ENCODE measurements around the gene C22orf23.

Gene C22orf23

DNA sequence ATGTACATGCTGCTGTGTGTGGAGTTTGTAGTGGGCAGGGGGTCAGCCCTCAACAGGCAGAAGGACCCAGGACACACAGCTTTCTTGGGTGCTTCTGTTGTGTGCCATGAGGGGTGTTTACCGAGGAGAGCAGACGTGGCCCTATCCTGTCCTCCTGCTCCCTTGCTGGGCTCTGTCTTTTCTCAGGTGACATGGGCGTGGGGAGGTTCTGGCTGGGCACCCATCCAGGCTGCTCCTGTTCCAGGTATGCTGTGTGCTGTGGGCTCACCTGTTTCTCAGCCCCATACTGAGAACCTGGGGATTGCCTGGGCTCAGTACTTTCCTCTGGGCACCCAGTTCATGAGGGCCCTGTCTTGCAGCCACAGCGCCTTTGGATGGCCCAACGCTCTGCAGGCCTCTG lies 24.0 kb downstream of the C22orf23 start:
- no peak overlapping the region for H3K4me3 ChIP-seq (ENCODE audit: low read length)
- TF ChIP-seq ZNF274 (IDR thresholded peaks at IDR 0.05; ENCODE audit: low read depth, low read length): no peak

DNA sequence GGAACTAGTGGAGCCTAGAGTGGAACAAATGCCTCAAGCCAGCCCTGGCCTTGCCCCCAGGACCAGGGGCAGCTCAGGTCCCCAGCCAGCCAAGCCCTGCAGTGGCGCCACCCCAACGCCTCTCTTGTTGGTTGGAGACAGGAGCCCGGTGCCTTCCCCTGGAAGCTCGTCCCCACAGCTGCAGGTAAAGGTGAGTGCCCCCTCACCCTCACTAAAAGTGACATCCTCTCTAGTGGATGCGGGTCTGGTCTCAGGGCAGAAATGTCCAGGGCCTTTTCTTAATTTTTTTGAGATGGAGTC lies 25.8 kb downstream of the C22orf23 start:
- no peak overlapping the region for H3K4me3 ChIP-seq (ENCODE audit: low read length)
- TF ChIP-seq ZNF274 (IDR thresholded peaks at IDR 0.05; ENCODE audit: low read depth, low read length): no peak

DNA sequence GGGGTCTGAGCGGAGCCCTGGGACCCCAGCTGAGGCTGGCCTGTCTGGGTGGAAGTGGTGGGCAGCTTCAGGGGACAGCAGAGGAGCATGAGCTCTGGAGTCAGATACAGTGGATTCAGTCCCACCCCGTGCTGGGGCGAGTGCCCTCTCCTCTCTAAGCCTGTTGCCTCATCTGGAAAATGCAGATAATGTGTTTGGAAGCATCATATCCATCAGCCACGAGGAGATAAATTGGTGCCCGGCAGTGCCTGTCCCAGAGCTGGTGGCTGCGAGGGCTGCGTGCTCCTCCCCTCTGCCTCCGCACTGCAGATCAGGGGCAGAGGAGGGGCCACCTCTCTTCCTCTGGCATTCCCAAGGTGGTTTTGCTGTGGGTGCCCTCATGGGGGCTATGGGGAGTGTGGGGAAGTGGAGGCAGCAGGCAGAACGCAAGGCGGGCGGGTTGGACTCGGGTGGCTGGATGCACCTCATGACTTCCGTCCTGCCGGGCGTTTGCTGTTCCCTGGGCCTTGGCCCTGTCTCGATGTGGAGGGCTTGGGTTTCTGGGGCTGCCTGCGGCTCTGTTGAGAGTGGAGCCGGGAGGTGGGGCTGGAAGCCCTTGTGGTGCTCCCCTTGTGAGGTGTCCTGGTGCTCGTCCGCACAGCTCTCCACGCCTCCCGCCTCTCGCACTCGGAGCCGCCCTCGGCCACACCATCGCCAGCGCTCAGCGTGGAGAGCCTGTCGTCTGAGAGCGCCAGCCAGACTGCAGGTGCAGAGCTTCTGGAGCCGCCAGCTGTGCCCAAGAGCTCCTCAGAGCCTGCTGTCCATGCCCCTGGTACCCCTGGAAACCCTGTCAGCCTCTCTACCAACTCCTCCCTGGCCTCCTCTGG lies 26.4 kb downstream of the C22orf23 start:
- no peak for TF ChIP-seq ZNF274 (IDR thresholded peaks at IDR 0.05; ENCODE audit: low read depth, low read length)

DNA sequence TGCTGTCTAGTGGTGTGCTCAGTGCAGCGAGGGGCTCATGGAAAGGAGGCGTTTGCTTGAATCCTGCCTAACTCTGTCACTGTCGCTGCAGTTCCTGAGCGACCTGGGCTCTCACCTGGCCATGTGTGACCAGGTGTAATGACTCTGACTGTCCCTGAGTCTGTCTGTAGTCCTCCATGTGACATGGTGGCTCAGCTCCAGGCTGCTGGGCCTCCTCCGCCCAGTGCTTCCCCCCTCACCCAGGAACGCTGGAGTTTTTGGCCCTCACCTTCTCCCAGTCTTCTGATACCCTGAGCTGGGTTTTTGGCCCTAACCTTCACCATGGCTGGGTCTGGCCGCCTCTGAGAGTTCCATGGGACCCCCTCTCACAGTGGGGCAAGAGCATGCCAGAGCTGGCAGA lies 27.0 kb downstream of the C22orf23 start:
- no peak overlapping the region for H3K4me3 ChIP-seq (ENCODE audit: low read length)
- no peak for TF ChIP-seq ZNF274 (IDR thresholded peaks at IDR 0.05; ENCODE audit: low read depth, low read length)

More for the DNA sequence above, 26.4 kb downstream of the C22orf23 start:
- no peak overlapping the region for H3K4me3 ChIP-seq (ENCODE audit: low read length)

DNA sequence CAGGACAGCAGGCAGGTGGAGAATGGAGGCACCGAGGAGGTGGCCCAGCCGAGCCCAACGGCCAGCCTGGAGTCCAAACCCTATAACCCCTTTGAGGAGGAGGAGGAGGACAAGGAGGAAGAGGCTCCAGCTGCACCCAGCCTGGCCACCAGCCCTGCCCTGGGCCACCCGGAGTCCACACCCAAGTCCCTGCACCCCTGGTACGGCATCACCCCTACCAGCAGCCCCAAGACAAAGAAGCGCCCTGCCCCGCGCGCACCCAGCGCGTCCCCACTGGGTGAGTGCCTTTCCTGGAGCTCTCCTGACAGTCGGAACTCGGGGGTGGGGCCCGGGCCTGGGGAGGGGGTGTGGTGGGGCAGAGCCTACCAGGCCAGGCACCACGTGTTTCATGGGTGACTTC lies 27.6 kb downstream of the C22orf23 start:
- TF ChIP-seq ZNF274 (IDR thresholded peaks at IDR 0.05; ENCODE audit: low read depth, low read length): no peak
- H3K4me3 ChIP-seq (ENCODE audit: low read length): no peak overlapping the region

DNA sequence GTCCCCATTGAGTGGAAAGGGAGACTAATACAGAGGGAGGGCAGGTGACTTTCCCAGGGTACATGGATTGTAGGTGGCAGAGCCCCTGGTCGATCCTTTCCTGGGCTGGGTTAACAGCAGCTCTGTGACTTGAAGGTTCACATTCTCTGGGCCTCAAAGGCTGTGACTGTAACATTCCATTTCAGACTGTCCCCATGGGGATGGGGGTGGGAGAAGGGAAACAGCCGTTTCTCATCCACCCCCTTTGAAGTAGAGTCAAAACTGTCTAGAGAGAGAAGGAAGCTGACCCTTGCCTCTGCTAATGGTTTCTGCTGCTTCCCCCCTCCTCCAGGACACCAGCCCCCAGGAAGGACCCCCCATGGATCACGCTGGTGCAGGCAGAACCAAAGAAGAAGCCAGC lies 28.1 kb downstream of the C22orf23 start:
- no peak overlapping the region for H3K4me3 ChIP-seq (ENCODE audit: low read length)
- no peak for TF ChIP-seq ZNF274 (IDR thresholded peaks at IDR 0.05; ENCODE audit: low read depth, low read length)

DNA sequence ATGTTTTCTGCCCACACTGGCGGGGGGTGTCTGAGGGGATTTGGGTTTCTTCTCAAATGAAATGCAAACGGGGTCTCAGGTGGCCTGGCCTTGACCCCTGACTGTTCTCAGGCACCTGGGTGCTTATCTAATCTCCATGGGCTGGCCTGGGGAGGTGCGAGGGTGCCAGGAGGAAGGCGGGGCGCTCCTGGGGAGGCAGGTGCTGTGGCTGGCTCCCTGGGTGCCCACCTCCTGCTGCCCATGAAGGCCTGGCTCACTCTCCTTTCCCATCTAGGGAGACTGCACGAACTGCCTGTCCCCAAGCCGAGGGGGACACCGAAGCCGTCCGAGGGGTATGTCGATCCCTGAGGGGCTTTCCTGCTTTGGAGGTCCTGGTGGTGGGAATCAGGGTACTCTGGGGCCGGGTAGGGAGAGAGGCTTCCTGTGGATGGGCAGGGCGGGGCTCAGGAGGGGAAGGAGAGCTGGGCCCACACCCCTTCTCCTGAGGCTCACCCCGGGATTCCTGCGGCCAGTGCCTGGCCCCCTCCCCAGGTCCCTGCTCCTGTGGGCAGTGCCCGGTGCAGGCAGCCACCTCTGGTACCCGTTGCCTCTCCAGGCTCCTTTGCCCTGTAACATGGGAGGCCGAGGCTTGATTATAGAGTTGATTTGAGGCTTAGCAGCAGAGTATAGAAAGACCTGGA lies 28.9 kb downstream of the C22orf23 start:
- no peak overlapping the region for H3K4me3 ChIP-seq (ENCODE audit: low read length)
- TF ChIP-seq ZNF274 (IDR thresholded peaks at IDR 0.05; ENCODE audit: low read depth, low read length): no peak

DNA sequence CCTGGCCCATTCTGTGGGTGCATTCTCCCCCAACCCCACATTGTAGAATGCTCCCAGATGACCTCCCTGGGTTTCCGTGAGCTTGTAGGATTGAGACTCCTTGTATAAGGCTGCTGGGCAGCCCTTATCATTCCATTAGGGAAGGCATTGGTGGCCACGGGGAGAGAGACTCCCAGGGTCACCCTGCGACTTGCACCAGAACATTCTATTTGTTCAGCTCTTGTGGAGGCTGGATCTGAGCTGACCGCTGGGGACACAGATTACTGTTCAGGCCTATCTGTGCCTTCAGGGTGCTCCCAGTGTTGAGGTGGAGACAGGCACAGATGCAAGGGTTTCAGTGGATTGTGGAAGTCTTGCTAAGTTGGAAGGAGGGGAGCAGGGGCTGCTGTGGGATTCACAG lies 29.5 kb downstream of the C22orf23 start:
- H3K4me3 ChIP-seq (ENCODE audit: low read length): no peak overlapping the region
- TF ChIP-seq ZNF274 (IDR thresholded peaks at IDR 0.05; ENCODE audit: low read depth, low read length): no peak

DNA sequence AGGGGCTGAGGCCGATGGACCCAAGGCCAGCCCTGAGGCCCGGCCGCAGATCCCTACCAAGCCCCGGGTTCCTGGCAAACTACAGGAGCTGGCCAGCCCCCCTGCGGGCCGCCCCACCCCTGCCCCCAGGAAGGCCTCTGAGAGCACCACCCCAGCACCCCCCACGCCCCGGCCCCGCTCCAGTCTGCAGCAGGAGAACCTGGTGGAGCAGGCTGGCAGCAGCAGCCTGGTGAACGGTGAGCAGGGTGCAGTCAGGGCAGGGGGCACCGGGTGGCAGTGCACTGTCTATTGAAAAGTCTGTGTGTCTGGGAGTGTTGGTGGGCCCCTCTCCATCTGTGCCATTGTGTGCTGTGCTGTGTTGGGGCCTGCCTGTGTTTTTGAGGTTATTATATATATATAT lies 31.2 kb downstream of the C22orf23 start:
- no peak overlapping the region for H3K4me3 ChIP-seq (ENCODE audit: low read length)
- TF ChIP-seq ZNF274 (IDR thresholded peaks at IDR 0.05; ENCODE audit: low read depth, low read length): no peak

DNA sequence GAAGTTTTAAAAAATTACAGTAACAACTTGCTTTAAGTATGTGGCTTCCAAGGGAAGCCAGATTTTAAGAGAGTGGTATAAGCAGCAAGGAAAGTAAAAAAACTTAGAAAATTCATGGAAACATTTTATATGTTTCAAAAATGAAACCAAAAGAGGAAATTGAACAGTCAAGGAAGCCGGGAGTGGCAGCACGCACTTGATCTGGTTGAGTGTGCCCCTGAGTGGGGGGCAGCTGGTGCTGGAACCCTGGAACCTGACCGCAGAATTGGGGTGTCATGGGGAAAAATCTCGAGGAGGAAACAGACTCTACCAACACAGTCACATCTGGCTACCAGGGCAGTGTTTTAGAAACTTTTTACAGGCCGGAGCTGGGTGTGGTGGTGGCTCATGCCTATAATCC lies 33.3 kb downstream of the C22orf23 start:
- no peak for TF ChIP-seq ZNF274 (IDR thresholded peaks at IDR 0.05; ENCODE audit: low read depth, low read length)
- H3K4me3 ChIP-seq (ENCODE audit: low read length): no peak overlapping the region

DNA sequence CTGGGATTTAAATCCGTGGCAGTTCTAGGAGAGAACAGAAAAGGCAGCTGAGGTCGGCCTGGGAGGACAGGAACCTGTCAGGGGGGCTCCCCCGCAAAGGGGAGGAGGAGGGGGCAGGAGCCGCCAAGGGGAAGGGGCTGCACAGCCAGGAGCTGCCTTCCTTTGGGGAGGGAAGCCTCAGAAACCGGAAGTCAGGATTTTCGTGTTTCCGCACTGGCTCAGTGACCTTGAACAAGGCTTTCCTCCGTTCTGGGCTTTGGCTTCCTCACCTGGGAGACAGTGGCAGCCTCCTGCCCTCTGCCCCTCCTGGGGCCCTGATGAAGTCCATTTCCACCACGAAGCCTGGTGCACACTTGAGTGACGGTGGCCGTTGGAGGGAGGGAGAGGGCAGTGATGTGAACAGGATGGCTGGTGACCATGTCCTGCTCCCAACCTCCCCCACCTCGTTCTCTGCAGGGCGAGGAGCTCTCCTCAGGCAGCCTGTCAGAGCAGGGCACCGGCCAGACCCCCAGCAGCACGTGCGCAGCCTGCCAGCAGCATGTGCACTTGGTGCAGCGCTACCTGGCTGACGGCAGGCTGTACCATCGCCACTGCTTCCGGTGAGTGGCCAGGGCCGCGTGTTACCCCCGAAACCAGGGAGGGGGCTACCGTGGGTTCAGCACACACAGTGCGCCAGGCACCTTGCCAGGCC lies 34.7 kb downstream of the C22orf23 start:
- TF ChIP-seq ZNF274 (IDR thresholded peaks at IDR 0.05; ENCODE audit: low read depth, low read length): no peak
- H3K4me3 ChIP-seq (ENCODE audit: low read length): no peak overlapping the region

DNA sequence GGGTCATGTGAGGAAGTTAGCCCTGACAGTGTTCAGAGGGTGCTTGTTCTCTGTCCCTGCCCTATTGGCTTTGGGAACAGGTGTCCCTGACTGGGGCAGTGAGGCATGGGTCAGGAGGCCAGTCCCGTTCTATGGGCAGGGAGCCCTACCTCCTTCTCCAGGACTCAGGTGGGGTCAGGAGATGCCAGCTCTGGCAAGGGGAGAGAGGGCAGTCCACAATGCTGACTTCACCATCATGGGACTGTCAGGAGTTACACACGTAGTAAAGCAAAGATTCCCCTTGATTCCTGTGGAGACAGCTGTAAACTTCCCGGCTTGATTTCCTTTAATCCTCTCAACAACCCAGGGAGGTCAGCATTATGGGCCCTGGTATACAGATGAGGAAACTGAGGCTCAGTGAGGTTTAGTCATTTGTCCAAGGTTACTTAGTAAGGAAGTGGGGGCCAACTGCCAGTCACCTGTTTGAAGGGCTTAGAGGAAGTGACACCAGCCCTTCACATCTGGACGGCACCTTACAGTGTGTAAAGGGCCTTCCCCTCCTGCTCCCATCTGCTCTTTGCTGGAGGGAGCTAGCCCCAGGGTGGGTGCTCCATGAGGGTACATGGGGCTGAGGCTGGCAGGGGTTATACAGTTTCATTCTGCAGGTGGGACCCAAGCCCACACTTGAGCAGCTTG lies 35.4 kb downstream of the C22orf23 start:
- H3K4me3 ChIP-seq (ENCODE audit: low read length): no peak overlapping the region
- TF ChIP-seq ZNF274 (IDR thresholded peaks at IDR 0.05; ENCODE audit: low read depth, low read length): no peak

DNA sequence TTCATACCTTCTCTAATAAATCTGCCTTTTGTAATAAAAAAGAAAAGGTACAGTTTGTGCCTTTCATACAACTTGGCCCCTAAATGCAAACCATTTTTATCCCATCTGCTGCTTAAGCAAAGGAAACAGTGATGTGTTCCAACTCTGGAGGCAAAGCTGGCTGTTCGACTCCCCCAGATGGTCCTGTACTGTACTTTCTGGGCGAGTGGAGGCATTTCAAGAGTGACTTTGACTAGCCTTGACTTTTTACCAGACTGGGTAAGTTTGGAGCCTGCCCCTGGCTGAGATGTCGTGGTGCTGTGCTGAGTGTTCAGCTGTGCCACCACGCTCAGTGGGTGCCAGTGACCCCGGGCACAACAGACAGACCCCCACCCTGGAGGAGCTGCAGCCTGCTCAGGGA lies 37.1 kb downstream of the C22orf23 start:
- no peak for TF ChIP-seq ZNF274 (IDR thresholded peaks at IDR 0.05; ENCODE audit: low read depth, low read length)
- H3K4me3 ChIP-seq (ENCODE audit: low read length): no peak overlapping the region

DNA sequence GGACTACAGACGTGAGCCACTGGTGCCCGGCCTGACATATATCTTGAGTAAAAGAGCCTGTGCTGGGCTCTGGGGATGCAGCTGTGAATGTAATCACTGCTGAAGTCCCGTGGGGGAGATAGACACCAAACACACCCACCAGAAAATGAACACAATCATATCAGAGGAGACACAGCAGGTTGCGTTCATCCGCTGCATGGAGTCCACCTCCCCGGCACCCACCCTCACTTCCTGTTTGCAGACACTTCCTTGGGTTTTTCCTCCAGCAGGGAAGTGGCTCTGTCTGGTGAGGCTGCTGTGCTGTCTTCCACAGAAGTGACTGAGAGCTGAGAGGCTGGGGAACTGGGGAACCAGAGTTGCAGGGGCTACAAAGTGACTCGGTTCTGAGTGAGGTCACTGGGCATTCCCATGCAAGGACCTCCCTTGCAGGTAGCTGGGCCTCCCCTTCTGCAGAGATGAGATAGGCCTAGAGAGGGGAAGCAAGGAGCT lies 40.1 kb downstream of the C22orf23 start:
- H3K4me3 ChIP-seq (ENCODE audit: low read length): no peak overlapping the region
- TF ChIP-seq ZNF274 (IDR thresholded peaks at IDR 0.05; ENCODE audit: low read depth, low read length): no peak

All from GM08714 (cell line).